WTC11 (cell line): ENCODE data around the gene GTF2H3. TPM values are rescaled to one million over a fixed set of nuclear protein-coding genes. Genes with fewer than 3 reads are reported as not detected.

Source experiments
- ARID4B ChIP-seq: sonication (generic); formaldehyde crosslinking; IDR thresholded peaks from 2 replicates; pipeline ENCODE4 v1.8.0; 2023; ENCODE audit warnings: missing genetic modification reagents, mild to moderate bottlenecking, borderline replicate concordance
- ATF6 ChIP-seq: sonication (generic); formaldehyde crosslinking; IDR thresholded peaks from 2 replicates; pipeline ENCODE4 v1.8.1; 2023; ENCODE audit warnings: mild to moderate bottlenecking, missing genetic modification reagents
- CREB1 ChIP-seq: sonication (generic); formaldehyde crosslinking; IDR thresholded peaks from 2 replicates; pipeline ENCODE4 v1.8.0; 2023; ENCODE audit warnings: mild to moderate bottlenecking, missing genetic modification reagents
- EMX1 ChIP-seq: fragments of 250-450 bp; sonication (Bioruptor Pico); IDR thresholded peaks from 2 replicates; pipeline ENCODE4 v1.8.0; 2021; ENCODE audit warnings: mild to moderate bottlenecking
- GABPB1 ChIP-seq: sonication (generic); formaldehyde crosslinking; IDR thresholded peaks from 2 replicates; pipeline ENCODE4 v1.8.1; 2023; ENCODE audit warnings: mild to moderate bottlenecking, missing genetic modification reagents
- IRF2 ChIP-seq: sonication (generic); formaldehyde crosslinking; IDR thresholded peaks from 2 replicates; pipeline ENCODE4 v1.8.0; 2022; ENCODE audit warnings: low read depth, missing genetic modification reagents, borderline replicate concordance
- JUN ChIP-seq: sonication (generic); formaldehyde crosslinking; IDR thresholded peaks from 2 replicates; pipeline ENCODE4 v1.8.0; 2023; ENCODE audit warnings: mild to moderate bottlenecking, missing genetic modification reagents
- PRRX2 ChIP-seq: fragments of 250-450 bp; sonication (Bioruptor Pico); IDR thresholded peaks from 2 replicates; pipeline ENCODE4 v1.8.0; 2021; ENCODE audit warnings: mild to moderate bottlenecking
- RELA ChIP-seq: sonication (generic); formaldehyde crosslinking; IDR thresholded peaks from 2 replicates; pipeline ENCODE4 v1.8.1; 2022; ENCODE audit warnings: missing genetic modification reagents, mild to moderate bottlenecking, borderline replicate concordance
- SMAD4 ChIP-seq: sonication (generic); formaldehyde crosslinking; IDR thresholded peaks from 2 replicates; pipeline ENCODE4 v1.8.0; 2022; ENCODE audit warnings: mild to moderate bottlenecking, missing genetic modification reagents
- SP1 ChIP-seq: sonication (generic); formaldehyde crosslinking; conservative IDR thresholded peaks from 2 replicates; pipeline ENCODE4 v1.8.1; 2022; ENCODE audit warnings: missing genetic modification reagents
- TP53 ChIP-seq: sonication (generic); formaldehyde crosslinking; IDR thresholded peaks from 2 replicates; pipeline ENCODE4 v1.8.1; 2023; ENCODE audit warnings: mild to moderate bottlenecking, missing genetic modification reagents
- ZBTB21 ChIP-seq: sonication (generic); formaldehyde crosslinking; IDR thresholded peaks from 2 replicates; pipeline ENCODE4 v1.8.1; 2023; ENCODE audit warnings: mild to moderate bottlenecking, missing genetic modification reagents, borderline replicate concordance
- ZNF263 ChIP-seq: sonication (generic); formaldehyde crosslinking; IDR thresholded peaks from 2 replicates; pipeline ENCODE4 v1.8.1; 2022; ENCODE audit warnings: low read depth, mild to moderate bottlenecking, moderate library complexity, missing genetic modification reagents
- ZNF281 ChIP-seq: sonication (generic); formaldehyde crosslinking; IDR thresholded peaks from 2 replicates; pipeline ENCODE4 v1.8.0; 2023; ENCODE audit warnings: mild to moderate bottlenecking, missing genetic modification reagents
- ZNF396 ChIP-seq: fragments of 250-450 bp; sonication (Bioruptor Pico); IDR thresholded peaks from 2 replicates; pipeline ENCODE4 v1.8.0; 2021; ENCODE audit warnings: mild to moderate bottlenecking, moderate library complexity, borderline replicate concordance
- ZNF423 ChIP-seq: fragments of 250-450 bp; sonication (Bioruptor Pico); IDR thresholded peaks from 2 replicates; pipeline ENCODE4 v2.1.2; 2022; ENCODE audit warnings: mild to moderate bottlenecking, moderate library complexity
- ZNF425 ChIP-seq: fragments of 250-450 bp; sonication (Bioruptor Pico); conservative IDR thresholded peaks from 2 replicates; pipeline ENCODE4 v1.9.0; 2021; ENCODE audit warnings: mild to moderate bottlenecking
- total RNA-seq: library from RNA; stranded (reverse); gene quantifications from 3 replicates; pipeline ENCODE4 v1.2.3, GENCODE V29; 2021
- TF ChIP-seq, protein P1 (sequence below): fragments of 250-450 bp; sonication (Bioruptor Pico); IDR thresholded peaks from 2 replicates; pipeline ENCODE4 v2.1.2; 2022; ENCODE audit warnings: mild to moderate bottlenecking, moderate library complexity
- TF ChIP-seq, protein P2 (sequence below): sonication (generic); formaldehyde crosslinking; conservative IDR thresholded peaks from 2 replicates; pipeline ENCODE4 v1.8.1; 2022; ENCODE audit warnings: mild to moderate bottlenecking, missing genetic modification reagents
- TF ChIP-seq, protein P3 (sequence below): sonication (generic); formaldehyde crosslinking; IDR thresholded peaks from 2 replicates; pipeline ENCODE4 v1.8.0; 2022; ENCODE audit warnings: mild to moderate bottlenecking, missing genetic modification reagents
- TF ChIP-seq, protein P4 (sequence below): sonication (generic); formaldehyde crosslinking; IDR thresholded peaks from 2 replicates; pipeline ENCODE4 v1.8.0; 2022; ENCODE audit warnings: mild to moderate bottlenecking, missing genetic modification reagents

The GTF2H3 gene
- total RNA-seq, 1 experiment from 2014 or later: 31.6 TPM

DNA sequence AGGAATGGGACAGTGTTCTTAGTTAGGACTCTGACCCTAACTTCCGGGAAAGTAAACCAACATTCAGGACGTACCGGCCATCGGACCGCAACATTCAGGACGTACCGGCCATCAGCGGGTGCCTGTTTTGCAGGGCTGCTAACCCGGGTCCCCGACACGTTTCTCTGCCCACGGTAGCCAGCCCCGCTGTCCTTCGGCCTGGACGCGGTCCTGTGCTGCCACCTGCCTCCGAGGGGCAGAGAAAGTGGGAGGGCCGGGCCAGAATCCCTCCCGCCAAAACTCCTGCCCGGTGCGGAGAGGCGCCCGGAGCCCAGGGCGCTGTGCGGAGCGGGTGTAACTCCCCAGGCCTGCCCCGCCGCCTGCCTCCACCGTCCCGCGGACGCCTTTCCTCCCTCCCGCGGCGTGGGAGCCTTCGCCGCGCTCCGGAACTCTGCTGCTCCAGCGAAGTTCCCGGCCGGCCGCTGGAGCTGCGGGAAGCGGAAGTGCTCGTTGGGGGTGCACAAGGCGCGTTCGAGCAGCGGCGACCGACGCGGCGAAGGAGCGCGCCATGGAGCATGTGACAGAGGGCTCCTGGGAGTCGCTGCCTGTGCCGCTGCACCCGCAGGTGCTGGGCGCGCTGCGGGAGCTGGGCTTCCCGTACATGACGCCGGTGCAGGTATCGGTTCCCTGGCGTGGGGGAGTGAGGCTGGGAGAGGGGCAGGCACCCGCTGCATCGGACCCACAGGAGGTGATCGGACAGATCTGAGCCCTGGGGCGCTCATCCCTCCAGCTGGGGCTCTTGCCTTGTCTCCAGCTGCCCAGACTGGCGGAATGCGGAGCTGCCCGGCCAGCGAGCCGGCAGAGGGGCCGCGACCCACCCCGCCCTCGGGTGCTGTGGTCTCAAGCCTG, 31.8 kb upstream of the GTF2H3 start, which contains the start of gene DDX55 (continued):
- TF ChIP-seq SP1 (peak; percentile 89), PRRX2 (0 out of 2 replicates have a peak, but pooled peaks have one; percentile 46), RELA (peak; percentile 46; the same call in 1 of the 2 replicates), CREB1 (CRISPR knock-in tag) (peak; percentile 78), IRF2 (CRISPR knock-in tag) (no peak), EMX1 (CRISPR knock-in tag) (no peak; the same call in 1 of the 2 replicates), JUN (CRISPR knock-in tag) (no peak; the same call in 1 of the 2 replicates), ZNF281 (CRISPR knock-in tag) (peak; percentile 46; the same call in 1 of the 2 replicates), TP53 (CRISPR knock-in tag) (peak; percentile 84), ZBTB21 (CRISPR knock-in tag) (no peak; the same call in 1 of the 2 replicates), GABPB1 (peak; percentile 97), ZNF425 (no peak), ZNF263 (CRISPR knock-in tag) (no peak), SMAD4 (no peak), ARID4B (CRISPR knock-in tag) (no peak; the same call in none of the 2 replicates), ATF6 (no peak), ZNF396 (no peak), ZNF423 (CRISPR knock-in tag) (peak; percentile 68; the same call in 1 of the 2 replicates)
- TF ChIP-seq, protein P1, sequence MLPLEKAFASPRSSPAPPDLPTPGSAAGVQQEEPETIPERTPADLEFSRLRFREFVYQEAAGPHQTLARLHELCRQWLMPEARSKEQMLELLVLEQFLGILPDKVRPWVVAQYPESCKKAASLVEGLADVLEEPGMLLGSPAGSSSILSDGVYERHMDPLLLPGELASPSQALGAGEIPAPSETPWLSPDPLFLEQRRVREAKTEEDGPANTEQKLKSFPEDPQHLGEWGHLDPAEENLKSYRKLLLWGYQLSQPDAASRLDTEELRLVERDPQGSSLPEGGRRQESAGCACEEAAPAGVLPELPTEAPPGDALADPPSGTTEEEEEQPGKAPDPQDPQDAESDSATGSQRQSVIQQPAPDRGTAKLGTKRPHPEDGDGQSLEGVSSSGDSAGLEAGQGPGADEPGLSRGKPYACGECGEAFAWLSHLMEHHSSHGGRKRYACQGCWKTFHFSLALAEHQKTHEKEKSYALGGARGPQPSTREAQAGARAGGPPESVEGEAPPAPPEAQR: no peak
- TF ChIP-seq, protein P2, sequence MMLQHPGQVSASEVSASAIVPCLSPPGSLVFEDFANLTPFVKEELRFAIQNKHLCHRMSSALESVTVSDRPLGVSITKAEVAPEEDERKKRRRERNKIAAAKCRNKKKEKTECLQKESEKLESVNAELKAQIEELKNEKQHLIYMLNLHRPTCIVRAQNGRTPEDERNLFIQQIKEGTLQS (CRISPR knock-in tag): no peak
- TF ChIP-seq, protein P3, sequence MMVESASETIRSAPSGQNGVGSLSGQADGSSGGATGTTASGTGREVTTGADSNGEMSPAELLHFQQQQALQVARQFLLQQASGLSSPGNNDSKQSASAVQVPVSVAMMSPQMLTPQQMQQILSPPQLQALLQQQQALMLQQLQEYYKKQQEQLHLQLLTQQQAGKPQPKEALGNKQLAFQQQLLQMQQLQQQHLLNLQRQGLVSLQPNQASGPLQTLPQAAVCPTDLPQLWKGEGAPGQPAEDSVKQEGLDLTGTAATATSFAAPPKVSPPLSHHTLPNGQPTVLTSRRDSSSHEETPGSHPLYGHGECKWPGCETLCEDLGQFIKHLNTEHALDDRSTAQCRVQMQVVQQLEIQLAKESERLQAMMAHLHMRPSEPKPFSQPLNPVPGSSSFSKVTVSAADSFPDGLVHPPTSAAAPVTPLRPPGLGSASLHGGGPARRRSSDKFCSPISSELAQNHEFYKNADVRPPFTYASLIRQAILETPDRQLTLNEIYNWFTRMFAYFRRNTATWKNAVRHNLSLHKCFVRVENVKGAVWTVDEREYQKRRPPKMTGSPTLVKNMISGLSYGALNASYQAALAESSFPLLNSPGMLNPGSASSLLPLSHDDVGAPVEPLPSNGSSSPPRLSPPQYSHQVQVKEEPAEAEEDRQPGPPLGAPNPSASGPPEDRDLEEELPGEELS: peak; percentile 82
- TF ChIP-seq, protein P4, sequence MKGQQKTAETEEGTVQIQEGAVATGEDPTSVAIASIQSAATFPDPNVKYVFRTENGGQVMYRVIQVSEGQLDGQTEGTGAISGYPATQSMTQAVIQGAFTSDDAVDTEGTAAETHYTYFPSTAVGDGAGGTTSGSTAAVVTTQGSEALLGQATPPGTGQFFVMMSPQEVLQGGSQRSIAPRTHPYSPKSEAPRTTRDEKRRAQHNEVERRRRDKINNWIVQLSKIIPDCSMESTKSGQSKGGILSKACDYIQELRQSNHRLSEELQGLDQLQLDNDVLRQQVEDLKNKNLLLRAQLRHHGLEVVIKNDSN (CRISPR knock-in tag): peak; percentile 89
